ENCODE measurements around the gene KCNK10.

Gene KCNK10

DNA sequence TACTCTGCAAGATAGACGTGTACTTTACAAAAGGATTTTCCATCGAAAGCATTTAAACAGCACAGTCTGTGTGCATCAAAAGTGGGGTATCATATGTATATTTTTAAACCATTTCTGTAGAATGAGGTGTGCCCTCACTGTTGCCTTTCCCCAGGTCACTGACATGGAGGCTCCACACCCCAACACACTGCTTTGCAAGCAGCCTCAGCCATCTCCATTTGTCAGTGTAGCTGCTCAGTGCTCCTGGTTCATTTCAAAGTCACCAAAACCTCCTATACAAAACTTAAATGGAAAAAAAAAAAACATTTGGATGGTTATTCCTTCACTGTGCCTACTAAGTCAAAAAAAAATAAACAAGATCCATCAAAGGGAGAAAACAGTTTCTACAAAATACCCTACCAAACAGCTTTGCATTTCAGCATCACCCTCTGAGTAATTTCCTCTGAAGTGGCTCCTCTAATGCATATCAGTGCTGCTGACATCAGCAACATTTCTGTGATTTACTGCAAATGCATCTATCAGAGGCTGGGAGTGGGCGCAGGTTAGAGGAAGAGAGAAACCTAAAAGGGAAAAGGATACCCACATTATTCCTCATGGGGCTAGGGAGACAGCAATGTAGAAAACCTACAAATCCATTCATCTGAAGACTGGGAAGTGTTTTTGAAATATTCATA, 46.0 kb downstream of the KCNK10 start:
- Histone ChIP-seq H3K27ac (no peak overlapping the region), H3K9me3 (ENCODE audit: severe bottlenecking) (no peaks in the 10 kb centered on the region), H3K4me3 (ENCODE audit: low read depth, low read length) (no peak overlapping the region), H3K36me3 (no peaks in the 10 kb centered on the region), H3K27me3 (ENCODE audit: insufficient read depth, low read depth, severe bottlenecking) (peaks cover 6% of the 10 kb centered on the region)
- DNase-seq = no peak
- TF ChIP-seq, protein P1, sequence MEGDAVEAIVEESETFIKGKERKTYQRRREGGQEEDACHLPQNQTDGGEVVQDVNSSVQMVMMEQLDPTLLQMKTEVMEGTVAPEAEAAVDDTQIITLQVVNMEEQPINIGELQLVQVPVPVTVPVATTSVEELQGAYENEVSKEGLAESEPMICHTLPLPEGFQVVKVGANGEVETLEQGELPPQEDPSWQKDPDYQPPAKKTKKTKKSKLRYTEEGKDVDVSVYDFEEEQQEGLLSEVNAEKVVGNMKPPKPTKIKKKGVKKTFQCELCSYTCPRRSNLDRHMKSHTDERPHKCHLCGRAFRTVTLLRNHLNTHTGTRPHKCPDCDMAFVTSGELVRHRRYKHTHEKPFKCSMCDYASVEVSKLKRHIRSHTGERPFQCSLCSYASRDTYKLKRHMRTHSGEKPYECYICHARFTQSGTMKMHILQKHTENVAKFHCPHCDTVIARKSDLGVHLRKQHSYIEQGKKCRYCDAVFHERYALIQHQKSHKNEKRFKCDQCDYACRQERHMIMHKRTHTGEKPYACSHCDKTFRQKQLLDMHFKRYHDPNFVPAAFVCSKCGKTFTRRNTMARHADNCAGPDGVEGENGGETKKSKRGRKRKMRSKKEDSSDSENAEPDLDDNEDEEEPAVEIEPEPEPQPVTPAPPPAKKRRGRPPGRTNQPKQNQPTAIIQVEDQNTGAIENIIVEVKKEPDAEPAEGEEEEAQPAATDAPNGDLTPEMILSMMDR (IDR thresholded peaks at IDR 0.05; ENCODE audit: low read depth, low read length) = no peak

DNA sequence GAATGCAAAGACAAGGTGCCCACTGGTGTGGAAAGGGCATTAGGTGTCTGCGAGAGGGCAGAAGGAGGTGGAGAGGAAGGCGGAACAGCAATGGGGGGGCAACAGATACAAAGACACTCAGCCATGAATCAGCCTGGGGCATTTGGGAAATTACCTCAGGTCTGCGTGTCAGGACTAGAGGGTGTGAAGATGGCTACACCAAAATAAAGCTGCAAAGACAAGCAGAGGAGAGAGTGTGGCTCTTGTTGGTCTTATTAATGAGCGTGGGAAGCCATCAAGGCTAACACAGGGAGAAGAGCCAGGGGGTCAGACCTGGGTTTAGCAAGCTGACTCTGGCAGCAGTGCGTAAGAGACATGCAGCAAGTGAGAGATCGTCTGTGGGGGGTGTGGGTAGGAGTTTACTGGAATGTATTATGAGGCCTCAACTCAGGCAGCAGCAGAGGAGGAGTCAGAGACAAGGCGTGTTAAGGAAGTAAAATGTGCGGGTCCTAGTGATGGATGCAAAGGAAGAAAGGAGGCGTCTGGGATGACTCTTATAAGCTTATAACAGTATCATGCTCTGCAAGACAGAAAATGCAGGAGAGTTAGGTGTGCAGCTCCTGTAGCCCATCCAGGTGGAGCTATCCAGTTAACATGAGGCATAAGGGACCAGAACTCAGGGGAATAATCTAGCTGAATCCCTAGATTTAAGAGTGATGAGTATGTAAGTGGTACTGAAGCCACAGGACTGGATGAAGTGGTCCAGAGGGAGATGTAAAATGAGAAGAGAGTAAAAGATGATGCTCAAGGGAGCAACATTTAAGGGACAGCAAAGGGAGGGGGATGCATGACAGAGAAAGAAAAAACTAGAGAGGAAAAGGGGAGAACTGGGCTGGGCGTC, 50.4 kb downstream of the KCNK10 start:
- TF ChIP-seq, protein P1 (IDR thresholded peaks at IDR 0.05; ENCODE audit: low read depth, low read length) = no peak
- no peak for DNase-seq
- Histone ChIP-seq H3K4me3 (ENCODE audit: low read depth, low read length) (no peak overlapping the region), H3K27ac (no peak overlapping the region), H3K27me3 (ENCODE audit: insufficient read depth, low read depth, severe bottlenecking) (no peaks in the 10 kb centered on the region), H3K9me3 (ENCODE audit: severe bottlenecking) (no peaks in the 10 kb centered on the region), H3K36me3 (no peaks in the 10 kb centered on the region)

DNA sequence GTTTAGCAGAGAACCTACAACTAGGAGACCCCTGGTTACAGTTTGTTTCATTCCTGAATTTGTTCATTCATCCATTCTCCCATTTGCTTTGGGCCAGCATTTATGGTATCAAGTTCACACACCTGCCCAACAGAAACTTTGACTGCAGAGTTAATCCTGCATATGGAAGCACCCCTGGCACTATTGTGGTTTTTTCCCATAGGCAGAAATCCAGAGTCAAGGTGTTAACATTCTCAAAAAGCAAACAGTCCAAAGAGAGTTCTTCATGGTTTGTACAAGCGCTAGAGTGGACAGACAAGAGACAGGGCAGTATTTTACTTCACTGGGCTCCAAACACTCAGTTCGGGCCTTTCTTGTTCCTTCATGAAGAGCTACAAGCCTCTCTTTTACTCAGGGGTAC, 51.9 kb downstream of the KCNK10 start:
- no peak overlapping the region for H3K4me3 ChIP-seq (ENCODE audit: low read depth, low read length)
- no peaks in the 10 kb centered on the region for H3K36me3 ChIP-seq
- H3K27me3 ChIP-seq (ENCODE audit: insufficient read depth, low read depth, severe bottlenecking) = no peaks in the 10 kb centered on the region
- TF ChIP-seq, protein P1 (IDR thresholded peaks at IDR 0.05; ENCODE audit: low read depth, low read length) = no peak
- H3K9me3 ChIP-seq (ENCODE audit: severe bottlenecking) = no peaks in the 10 kb centered on the region
- DNase-seq = no peak
- H3K27ac ChIP-seq = no peak overlapping the region

- no peak overlapping the region for H3K27ac ChIP-seq
- H3K27me3 ChIP-seq (ENCODE audit: insufficient read depth, low read depth, severe bottlenecking) = no peaks in the 10 kb centered on the region
- TF ChIP-seq, protein P1 (IDR thresholded peaks at IDR 0.05; ENCODE audit: low read depth, low read length) = no peak
These were observed 52.3 kb downstream of the KCNK10 start for GRCh38 chr14:88270776-88271175.

DNA sequence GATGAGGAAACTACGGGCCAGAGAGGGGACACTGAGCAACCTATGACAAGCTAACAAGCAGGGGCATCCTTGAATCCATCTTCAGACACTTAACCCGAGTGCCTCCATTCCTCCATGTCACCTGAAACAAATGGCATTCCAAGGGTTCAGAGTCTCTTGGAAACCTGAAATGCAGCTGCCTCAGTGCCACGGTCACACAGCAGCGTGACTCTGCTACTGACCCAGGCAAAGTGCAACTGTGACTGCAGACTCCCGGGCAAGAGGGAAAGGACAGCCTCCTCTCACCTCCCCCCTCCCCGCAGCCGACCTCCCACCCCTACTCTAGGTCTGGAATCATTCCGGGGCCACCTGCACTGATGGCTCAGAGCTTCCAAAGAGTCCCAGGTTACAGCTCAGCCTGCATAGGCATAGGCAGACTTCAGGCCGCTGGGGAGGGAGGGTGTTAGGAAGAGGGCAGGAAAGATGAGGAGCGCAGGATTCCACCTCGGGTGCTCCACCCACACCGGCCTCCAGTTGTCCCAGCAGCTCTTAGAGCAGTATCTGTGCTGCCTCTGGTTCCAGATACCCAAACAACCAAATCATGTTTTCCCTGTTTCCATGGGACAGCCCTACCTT, 53.2 kb downstream of the KCNK10 start:
- no peaks in the 10 kb centered on the region for H3K9me3 ChIP-seq (ENCODE audit: severe bottlenecking)
- H3K27me3 ChIP-seq (ENCODE audit: insufficient read depth, low read depth, severe bottlenecking) = no peaks in the 10 kb centered on the region
- no peak overlapping the region for H3K27ac ChIP-seq
- no peaks in the 10 kb centered on the region for H3K36me3 ChIP-seq
- H3K4me3 ChIP-seq (ENCODE audit: low read depth, low read length) = no peak overlapping the region
- no peak for DNase-seq
- TF ChIP-seq, protein P1 (IDR thresholded peaks at IDR 0.05; ENCODE audit: low read depth, low read length) = no peak

More at GRCh38 chr14:88270776-88271175, 52.3 kb downstream of the KCNK10 start:
- H3K4me3 ChIP-seq (ENCODE audit: low read depth, low read length) = no peak overlapping the region
- H3K9me3 ChIP-seq (ENCODE audit: severe bottlenecking) = no peaks in the 10 kb centered on the region
- no peaks in the 10 kb centered on the region for H3K36me3 ChIP-seq
- no peak for DNase-seq
